ENCODE results near the gene SYCN.

SYCN gene

DNA sequence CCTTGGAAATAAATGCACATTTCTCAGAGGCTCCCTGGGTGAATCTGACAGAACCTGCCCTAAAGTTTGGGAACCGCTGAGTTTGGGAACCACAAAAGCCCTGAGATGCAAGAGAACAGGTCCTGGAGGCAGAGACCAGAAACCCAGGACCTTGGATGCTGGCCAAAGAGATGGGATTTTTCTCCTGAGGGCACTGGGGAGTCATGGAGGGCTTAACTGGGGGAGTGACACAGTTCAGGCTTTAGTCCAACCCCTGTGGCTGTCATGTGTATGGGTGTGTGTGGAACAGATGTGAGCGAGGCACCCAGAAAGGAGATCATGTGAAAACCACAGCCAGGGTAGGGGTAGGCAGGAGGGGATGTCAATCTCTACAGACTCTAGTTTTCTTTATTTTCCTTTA, 11.2 kb downstream of the SYCN start:
- no peak for DNase-seq

DNA sequence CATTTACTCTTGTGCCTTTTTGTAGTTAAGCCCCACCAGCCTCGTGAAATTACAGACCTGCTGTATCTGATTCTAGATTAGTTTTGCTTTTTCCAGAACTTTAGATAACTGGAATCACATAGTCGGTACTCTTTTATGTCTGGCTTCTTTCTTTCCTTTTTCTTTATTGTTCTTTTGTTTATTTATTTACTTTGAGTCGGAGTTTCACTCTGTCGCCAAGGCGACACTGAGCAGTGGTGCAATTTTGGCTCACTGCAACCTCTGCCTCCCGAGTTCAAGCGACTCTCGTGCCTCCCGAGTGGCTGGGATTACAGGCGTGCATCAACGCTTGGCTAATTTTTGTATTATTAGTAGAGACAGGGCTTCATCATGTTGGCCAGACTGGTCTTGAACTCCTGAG, 13.3 kb downstream of the SYCN start:
- no peak for DNase-seq

DNA sequence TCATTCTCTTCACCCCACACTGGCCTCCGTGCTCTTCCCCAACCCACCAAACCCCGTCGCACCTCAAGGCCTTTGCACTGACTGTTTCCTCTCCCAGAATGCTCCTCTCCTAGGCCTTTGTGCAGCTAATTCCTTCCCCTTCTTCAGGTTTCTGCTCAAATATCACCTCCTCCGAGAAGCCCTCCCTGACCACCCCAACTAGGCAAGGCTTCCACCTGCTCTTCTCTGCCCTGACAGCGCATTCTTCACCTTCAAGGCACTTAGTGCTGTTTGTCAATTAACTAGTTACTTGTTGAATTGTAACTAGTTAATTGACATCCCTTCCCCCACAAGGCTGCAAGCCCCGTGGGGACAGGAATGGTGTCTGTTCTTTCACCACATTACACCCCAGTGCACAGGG, 15.1 kb downstream of the SYCN start:
- DNase-seq: no peak

DNA sequence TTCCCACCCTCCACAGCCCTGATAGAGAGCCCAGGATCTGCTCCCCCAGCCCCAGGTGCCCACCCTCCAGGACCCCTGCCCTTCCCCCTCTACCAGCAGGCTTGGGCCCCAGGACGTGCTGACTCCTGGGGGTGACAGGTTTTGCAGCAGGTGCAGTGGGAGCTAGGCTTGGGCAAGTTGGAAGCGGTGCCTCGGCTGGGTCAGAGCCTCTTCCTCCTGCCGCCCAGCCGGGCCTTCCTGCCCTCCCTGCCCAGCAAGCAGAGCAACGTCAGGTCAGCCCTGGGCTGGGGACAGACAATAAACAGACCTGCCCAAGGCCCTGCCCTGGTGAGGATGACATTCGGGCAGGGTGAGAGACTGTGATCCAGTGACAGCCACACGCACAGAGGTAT, 16.5 kb downstream of the SYCN start:
- DNase-seq: no peak

DNA sequence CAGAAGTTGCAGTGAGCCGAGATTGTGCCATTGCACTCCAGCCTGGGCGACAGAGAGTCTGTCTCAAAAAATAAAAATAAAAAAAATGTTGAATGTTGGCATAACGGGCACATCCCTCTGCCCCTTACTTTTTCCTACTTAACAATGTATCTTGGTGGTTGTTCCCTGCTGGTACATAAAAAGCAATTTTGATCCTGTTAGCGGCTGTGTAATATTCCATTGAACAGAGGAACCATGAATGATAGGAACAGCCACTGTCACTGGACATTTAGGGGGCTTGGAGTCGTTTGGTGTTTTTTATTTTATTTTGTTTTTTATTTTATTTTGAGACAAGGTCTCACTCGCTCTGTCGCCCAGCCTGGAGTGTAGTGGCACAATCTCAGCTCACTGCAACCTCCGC, 17.7 kb downstream of the SYCN start:
- DNase-seq: no peak

DNA sequence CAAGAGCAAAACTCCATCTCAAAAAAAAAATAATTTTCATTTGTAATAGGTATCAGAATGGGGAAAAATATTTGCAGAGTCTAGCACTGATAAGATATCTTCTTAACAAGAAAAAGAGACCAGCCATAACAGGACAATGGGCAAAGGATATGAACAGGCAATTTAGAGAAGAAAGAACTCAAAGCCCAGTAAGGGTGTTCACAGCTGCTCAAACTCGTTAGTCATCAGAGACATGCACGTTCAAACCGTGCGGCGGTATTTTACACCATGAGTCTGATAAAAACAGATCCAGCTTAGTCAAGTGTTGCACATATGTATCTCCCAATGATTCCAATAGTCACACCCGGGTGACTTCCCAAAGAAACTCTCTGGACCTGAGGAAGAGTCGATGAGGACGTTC, 21.0 kb downstream of the SYCN start:
- no peak for DNase-seq

DNA sequence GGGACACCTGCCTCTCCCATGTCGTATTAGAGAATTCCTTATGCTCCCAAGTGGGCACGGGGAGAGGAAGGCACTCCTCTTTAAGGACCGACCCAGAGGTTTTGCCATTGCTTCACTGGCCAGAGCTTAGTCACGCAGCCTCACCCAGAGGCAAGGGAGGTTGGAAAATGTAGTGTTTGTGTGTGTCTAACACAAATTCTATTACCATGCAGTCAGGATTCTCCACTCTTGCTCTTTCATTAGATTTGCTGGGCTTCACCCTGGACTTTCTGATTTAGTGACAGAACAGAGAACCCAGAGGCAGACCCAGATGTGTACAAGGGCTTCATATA, 21.9 kb downstream of the SYCN start:
- no peak for DNase-seq

DNA sequence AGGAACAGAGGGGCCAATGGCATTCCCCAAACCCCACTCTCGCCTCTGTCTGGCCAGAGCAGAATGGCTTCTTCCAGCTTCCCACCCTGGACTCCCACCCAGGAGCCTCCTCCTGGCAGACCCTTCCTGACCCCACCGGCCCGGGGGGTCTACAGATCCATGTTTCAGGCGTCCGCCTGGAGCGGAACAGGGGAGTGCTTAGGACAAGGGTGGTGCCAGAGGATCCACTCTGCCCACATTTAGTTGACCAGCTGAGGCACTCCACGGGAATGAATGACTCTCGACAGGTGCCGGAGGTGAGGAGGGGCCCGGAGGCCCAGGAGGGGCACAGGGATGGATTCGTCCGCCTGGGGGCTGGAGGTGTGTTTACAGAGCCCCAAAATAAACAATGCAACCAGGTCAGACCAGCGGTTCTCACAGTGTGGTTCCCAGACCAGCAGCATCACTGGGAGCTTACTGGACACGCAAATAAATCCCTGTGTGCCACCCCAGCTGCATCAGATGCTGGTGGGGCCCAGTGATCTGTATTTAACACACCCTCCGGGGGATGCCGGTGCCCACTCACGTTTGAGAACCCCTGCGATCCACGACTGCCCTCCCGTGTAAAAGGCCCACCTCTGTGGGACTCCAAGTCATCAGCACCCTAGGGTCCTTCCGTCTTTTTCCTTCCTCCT, 22.4 kb downstream of the SYCN start:
- no peak for DNase-seq

DNA sequence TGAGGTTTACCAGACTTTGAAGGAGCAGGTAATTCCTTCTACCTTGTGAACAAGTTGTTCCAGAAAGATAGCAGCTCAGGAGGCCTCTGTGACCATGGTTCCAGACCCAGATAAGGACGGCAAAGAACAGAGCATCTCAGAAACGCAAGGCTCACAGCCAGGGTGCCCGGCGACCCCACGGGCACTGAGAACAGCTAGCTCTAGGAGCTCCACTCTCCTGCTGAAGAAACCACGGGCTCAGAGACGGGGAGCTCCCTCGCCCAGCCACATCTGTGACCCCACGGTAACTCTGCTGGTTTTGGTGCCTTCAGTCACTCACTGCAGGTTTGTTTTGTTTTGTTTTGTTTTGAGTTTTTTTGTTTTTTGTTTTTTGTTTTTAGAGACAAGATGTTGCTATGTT, 23.3 kb downstream of the SYCN start:
- no peak for DNase-seq

DNA sequence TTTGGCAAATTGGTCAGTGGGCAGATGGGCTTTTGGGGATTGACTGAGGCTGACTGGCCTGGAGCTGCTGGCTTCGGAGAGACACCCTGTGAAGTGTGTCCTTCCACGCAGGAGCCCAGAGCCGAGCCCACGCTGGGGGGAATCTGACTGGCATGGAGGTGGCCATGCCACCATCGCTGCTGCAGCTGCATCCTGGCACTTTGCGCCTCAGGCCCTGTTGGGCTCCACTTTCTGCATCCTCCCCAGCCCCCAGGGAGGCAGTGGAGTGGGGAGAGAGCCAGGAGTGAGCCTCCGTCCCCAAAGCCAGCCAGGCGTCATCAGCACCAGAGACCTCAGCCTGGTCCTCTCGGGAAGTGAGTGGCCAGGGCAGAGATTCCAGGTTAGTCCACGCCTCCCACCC, 24.3 kb downstream of the SYCN start:
- no peak for DNase-seq

DNA sequence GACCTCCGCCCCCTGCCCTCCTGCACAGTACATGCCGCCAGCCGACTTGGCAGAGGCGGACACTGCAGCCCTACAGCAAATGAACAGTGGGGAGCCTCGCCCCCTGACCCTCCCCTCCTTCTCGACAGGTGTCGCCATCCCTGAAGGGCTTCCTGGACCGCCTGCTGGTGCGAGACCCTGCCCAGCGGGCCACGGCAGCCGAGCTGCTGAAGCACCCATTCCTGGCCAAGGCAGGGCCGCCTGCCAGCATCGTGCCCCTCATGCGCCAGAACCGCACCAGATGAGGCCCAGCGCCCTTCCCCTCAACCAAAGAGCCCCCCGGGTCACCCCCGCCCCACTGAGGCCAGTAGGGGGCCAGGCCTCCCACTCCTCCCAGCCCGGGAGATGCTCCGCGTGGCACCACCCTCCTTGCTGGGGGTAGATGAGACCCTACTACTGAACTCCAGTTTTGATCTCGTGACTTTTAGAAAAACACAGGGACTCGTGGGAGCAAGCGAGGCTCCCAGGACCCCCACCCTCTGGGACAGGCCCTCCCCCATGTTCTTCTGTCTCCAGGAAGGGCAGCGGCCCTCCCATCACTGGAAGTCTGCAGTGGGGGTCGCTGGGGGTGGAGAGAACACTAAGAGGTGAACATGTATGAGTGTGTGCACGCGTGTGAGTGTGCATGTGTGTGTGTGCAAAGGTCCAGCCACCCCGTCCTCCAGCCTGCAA, 25.6 kb downstream of the SYCN start:
- DNase-seq: no peak

DNA sequence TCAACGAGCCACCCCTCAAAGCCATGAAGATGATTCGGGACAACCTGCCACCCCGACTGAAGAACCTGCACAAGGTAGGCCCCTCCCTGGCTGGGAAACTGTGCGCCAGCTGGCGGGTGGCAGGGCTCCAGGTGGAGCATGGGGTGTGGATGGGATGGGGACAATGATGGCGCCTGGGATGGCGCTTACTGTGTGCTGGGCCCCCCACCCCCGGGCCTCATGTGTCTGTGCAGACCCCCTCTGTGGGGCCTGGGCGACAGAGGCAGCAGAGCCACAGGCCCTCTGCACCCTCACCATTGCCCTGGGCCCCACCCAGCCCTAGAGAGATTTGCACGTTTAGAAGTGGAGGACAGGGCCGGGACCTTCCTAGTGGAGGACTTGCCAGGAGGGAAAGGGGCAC, 26.3 kb downstream of the SYCN start:
- no peak for DNase-seq

DNA sequence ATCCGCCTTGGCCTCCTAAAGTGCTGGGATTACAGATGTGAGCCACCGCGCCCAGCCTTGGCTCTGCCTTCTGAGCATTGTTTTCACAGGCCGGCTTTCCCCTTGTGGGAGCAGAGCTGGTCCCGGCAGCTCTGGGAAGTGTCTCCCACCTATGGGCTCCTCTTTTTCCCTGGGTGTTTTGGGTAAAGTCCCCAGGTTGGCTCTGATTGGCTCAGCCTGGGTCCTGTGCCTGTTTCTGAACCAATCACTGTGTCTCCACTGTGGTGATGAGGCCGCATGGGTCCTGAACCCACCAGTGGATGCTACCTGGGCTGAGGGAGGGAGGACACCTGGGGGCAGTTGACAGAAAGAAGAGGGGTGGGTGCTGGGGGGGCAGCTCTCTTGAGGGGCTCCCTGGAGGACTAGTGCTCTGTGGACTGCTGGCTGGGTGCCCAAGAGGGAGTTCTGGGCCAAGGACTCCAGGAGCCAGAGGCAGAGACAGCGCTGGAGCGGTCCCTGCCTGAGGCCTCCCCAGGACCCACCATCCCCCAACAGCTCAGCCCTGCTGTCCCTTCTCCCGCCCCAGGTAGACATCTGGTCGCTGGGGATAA, 26.9 kb downstream of the SYCN start:
- no peak for DNase-seq

DNA sequence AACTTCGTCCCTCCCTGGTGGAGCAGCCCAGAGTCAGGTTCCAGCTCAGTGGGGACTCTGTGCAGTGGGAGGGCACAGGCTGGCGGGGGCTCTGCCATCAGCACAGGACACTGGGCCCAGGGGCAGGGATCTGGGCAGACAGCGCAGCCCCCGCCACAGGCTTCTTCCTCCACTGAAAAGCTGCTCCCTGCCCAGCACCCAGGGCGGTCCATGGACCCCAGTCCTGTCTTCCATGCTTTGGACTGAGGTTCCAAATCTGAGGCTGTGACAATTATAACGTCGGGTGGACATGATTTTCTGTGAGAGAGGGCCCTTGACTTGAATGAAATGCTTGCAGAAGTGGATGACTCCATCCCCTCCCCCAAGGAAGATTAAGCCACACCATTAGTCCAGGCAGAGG, 28.5 kb downstream of the SYCN start:
- no peak for DNase-seq

DNA sequence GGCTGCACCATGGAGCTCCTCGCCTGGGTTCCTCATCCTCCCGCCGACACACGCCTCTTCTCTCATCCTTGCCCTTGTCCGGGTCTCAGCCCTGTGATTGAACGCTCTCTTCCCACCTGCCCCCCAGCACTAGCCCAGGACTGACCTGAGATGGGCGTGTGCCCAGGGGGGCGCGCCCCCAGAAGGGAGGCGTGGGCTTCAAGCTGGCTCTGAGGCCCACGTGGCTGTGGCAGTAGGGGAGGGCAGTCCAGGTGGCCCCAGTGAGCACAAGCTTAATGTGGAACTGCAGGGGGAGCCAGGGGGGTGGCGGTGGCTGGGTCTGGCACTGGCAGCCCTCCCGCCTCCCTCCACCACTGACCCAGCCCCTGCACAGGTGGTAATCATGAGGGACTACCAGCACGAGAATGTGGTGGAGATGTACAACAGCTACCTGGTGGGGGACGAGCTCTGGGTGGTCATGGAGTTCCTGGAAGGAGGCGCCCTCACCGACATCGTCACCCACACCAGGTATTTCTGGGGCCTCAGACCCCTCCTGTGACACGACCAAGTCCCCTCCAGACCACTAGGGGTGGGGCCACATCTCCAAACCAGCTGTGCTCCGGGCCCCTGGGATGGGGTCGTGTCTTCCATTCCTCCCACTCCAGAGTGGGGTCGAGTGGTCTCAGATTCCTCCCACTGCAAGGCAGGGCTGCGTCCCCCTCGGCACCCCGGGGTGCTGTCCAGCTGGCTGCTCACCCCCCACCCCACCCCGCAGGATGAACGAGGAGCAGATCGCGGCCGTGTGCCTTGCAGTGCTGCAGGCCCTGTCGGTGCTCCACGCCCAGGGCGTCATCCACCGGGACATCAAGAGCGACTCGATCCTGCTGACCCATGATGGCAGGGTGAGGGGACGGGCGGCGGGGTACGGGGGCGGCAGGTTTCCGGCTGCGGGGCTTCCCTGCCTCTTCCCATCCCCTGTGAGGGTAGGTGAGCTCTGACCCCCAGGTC, 29.2 kb downstream of the SYCN start:
- no peak for DNase-seq

DNA sequence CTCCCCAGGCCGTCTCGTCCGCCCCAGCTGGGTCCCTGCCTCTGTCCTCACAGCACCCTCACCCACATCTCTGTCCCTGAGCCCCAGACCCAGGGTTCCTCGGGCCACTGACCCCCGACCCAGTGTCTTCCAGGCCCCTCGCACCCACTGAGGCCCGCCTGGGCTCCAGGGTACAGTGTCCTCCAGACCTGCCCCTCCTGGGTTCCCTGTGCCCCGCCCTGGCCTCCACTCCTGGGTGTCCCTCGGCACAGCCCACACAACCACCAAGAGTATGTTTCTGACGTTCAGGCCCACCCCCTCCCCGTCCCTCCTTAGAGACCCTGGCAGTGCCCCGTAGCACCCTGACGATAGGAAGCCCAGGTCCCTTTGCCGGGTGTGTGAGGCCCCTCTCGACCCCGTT, 29.9 kb downstream of the SYCN start:
- DNase-seq: no peak

DNA sequence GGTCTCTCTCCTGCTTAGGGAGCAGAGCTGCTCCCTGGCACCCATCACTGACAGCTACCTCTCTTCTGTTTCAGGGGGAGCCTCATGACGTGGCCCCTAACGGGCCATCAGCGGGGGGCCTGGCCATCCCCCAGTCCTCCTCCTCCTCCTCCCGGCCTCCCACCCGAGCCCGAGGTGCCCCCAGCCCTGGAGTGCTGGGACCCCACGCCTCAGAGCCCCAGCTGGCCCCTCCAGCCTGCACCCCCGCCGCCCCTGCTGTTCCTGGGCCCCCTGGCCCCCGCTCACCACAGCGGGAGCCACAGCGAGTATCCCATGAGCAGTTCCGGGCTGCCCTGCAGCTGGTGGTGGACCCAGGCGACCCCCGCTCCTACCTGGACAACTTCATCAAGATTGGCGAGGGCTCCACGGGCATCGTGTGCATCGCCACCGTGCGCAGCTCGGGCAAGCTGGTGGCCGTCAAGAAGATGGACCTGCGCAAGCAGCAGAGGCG, 30.5 kb downstream of the SYCN start:
- DNase-seq: no peak

DNA sequence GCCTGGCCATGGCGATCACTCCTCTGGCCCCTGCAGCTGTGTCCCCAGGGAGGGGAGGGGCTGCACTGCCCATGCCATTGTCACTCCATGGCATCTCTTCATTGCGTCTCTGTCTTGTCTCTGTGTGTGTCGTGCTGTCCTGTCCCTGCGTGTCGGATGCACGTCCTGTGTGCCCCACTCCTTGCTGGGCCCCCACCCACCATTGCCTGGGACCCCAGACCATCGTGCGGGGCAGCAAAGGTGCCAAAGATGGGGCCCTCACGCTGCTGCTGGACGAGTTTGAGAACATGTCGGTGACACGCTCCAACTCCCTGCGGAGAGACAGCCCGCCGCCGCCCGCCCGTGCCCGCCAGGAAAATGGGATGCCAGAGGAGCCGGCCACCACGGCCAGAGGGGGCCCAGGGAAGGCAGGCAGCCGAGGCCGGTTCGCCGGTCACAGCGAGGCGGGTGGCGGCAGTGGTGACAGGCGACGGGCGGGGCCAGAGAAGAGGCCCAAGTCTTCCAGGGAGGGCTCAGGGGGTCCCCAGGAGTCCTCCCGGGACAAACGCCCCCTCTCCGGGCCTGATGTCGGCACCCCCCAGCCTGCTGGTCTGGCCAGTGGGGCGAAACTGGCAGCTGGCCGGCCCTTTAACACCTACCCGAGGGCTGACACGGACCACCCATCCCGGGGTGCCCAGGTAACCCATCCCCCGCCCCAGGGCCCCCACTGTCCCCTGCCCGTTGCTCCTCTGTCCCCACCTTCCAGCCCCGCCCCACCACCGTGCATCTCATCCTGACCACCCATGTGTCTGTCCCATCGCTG, 31.2 kb downstream of the SYCN start:
- DNase-seq: no peak

DNA sequence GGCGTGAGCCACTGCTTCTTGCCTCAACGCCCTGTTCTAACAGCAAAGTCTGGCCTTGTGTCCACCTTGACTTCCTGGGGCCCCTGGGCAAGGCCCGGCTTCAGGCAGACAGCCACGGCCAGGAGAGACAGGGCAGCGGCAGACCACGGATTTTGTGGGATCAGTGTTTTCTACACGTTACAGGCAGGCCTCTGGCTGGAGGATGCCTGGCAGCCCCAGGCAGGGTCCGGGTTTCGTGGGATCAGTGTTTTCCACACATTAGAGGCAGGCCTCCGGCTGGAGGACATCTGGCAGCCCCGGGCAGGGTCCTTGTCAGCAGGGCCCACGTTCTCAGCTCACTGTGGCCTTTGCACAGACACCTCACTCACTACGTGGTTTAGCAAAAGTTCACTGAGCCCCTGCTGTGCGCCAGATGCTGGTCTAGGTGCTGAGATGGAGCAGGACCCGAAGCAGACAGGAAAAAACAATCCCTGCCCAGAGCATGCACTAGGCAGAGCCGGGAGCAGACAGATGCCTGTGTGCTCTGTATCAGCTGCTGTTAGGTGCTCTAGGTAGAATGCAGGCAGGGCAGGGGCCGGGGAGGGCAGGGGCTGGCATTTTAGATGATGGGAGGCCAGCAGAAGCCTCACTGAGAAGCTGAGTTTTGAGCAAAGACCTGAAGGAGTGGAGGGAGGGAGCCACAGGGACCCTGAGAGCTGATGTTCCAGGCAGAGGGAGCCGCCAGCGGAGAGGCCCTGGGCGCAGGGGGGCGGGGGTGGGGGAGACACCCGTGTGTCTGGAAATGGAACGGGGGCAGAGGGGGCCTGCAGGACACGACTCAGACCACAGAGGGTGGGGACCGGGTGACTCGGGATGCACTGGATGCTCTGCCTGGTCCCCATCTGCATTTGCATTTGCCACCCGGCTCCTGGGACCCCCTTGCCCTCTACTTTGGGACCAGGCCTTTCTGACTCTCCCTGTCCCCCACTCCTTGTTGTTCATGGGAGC, 32.3 kb downstream of the SYCN start:
- DNase-seq: no peak

DNA sequence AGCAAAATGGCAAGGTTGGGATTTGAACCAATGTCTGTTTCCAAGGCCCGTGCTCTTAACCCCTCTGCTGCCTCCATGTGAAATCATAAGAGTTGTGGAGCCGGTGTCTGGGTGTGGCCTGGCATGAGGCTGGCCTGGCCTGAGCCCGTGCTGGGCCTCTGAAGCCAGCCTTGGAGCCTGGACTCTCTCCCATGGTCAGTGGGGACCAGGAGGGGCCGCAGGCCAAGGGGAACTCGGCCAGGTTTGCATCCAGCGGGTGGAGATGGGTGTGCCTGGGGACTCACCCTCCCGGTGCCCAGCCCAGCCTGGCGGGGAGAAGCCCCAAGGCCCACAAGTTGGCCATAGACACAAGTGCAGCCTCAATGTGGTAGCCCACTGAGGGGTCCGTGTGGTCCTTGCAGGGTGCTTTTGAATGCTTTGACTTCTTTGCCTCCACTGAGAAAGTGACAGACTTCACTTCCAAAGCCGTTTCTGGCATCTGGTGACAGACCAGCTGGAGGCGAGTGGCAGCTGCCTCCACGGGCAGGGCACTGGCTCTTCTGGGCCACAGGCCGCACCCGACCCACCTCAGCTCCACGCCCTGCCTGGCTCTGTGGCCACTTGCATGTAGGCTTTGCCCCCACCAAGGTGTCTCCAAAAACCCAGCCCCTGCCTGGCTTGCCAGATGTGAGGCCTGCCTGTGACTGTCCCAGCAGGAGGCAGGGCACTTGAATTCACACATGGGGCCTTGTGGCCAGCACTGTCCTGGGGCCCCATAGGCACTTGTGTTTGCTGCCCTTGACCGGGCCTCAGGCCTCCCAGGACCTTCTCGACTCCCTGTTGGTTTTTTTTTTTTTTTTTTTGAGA, 33.5 kb downstream of the SYCN start:
- DNase-seq: no peak

Measured in stimulated activated CD4-positive, alpha-beta T cell treated with anti-CD3 and anti-CD28 coated beads, Interleukin-2, amount 100 ng/mL, for 48 hours (primary cell).